K562 (cell line): Measurements from ENCODE around the gene GGTLC3.
"Not testable (repeated sequence)": the region's sequence is repeated elsewhere in the genome, so short reads cannot be mapped to it uniquely, and the experiment has no call there.

ENCODE experiments used
- AFF1 ChIP-seq, 2 experiments: fragments of 450-650 bp; IDR thresholded peaks; 2 replicates each; pipeline ENCODE4 v1.6.1; 2018; ENCODE audit warnings: mild to moderate bottlenecking in 2 of 2, low read depth in 1 of 2; ENCODE audit not compliant: partially characterized antibody in 2 of 2
- CBX5 ChIP-seq: IDR thresholded peaks from 2 replicates; pipeline ENCODE4 v1.6.1; 2014; ENCODE audit warnings: low read depth, borderline replicate concordance
- CTCF ChIP-seq, 3 experiments: IDR thresholded peaks in 2 of 3; conservative IDR thresholded peaks in 1 of 3; 2 replicates each; pipeline ENCODE4 v1.5.1; 2011 to 2012; ENCODE audit warnings: low read length in 3 of 3, mild to moderate bottlenecking in 3 of 3, control low read depth in 2 of 3, improper control_type of control experiment in 1 of 3, inconsistent platforms in 1 of 3, low read depth in 1 of 3, mixed read lengths in 1 of 3, moderate library complexity in 1 of 3; ENCODE audit not compliant: insufficient read depth in 2 of 3
- HIVEP1 ChIP-seq: fragments of 250-450 bp; sonication (Bioruptor Pico); IDR thresholded peaks from 2 replicates; pipeline ENCODE4 v1.4.0; 2020; ENCODE audit warnings: mild to moderate bottlenecking
- IFI16 ChIP-seq: fragments of 250-450 bp; sonication (Bioruptor Pico); IDR thresholded peaks from 2 replicates; pipeline ENCODE4 v2.1.2; 2022; ENCODE audit warnings: mild to moderate bottlenecking, inconsistent platforms
- MXI1 ChIP-seq: IDR thresholded peaks from 2 replicates; pipeline ENCODE4 v1.6.1; 2011; ENCODE audit warnings: low read depth, mild to moderate bottlenecking, improper control_type of control experiment, low read length
- PHF20 ChIP-seq: fragments of 450-650 bp; IDR thresholded peaks from 2 replicates; pipeline ENCODE4 v1.6.1; 2018; ENCODE audit not compliant: partially characterized antibody
- PHF8 ChIP-seq: fragments of 200-600 bp; sonication (generic); IDR thresholded peaks from 2 replicates; pipeline ENCODE4 v1.6.1; 2012; ENCODE audit warnings: mixed run types, mild to moderate bottlenecking, inconsistent platforms, low read length, moderate library complexity, borderline replicate concordance
- SMARCA5 ChIP-seq: fragments of 450-650 bp; IDR thresholded peaks from 2 replicates; pipeline ENCODE4 v1.6.1; 2016
- ZFP36 ChIP-seq: fragments of 150-350 bp; IDR thresholded peaks from 2 replicates; pipeline ENCODE4 v1.6.1; 2018; ENCODE audit warnings: low read length, low read depth; ENCODE audit not compliant: partially characterized antibody
- ZNF668 ChIP-seq: fragments of 250-450 bp; sonication (Bioruptor Pico); IDR thresholded peaks from 2 replicates; pipeline ENCODE4 v1.8.0; 2022; ENCODE audit warnings: mild to moderate bottlenecking, inconsistent platforms

- TF ChIP-seq ZFP36; ZNF668 (CRISPR knock-in tag); PHF8; CTCF (IDR thresholded peaks at IDR 0.05 in 2 of 3, conservative IDR thresholded peaks at IDR 0.05 in 1 of 3; ENCODE audit: insufficient read depth in 2 of 3, low read depth in 1 of 3, low read length in 3 of 3); IFI16 (CRISPR knock-in tag); CBX5; AFF1 (IDR thresholded peaks at IDR 0.05; ENCODE audit: low read depth in 1 of 2, partially characterized antibody in 2 of 2); PHF20; SMARCA5; HIVEP1 (CRISPR knock-in tag); MXI1: not testable (repeated sequence)
Observed at GRCh38 chr22:18523328-18523727, 5.4 kb upstream of the GGTLC3 start.
